ENCODE data around the gene OR5K1.

The OR5K1 gene

DNA sequence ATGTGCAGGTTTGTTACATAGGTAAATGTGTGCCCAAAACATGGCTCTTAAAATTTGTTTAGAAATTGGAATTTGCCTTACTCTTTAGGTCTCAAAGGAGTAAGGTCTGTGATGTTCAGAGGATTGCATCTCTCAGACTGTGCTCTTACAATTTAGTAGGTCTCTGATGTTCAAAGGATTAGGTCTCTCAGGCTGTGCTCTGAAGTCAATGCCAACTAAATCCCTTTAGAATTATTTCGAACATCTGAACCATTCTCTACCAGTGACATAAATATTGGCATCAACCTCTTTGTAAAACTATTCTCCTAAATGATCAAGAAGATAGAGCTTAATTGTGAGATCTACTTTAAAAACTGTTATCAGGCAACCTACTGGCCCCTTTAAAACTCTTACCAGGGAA lies at the start of gene OR5K1:
TSS of gene OR5K1 (plus strand) at position 301 of the 400 bp plus-strand sequence. CDS start 6,376 bp downstream, outside the sequence.
- DNase-seq (ENCODE audit: low spot score): no peak

DNA sequence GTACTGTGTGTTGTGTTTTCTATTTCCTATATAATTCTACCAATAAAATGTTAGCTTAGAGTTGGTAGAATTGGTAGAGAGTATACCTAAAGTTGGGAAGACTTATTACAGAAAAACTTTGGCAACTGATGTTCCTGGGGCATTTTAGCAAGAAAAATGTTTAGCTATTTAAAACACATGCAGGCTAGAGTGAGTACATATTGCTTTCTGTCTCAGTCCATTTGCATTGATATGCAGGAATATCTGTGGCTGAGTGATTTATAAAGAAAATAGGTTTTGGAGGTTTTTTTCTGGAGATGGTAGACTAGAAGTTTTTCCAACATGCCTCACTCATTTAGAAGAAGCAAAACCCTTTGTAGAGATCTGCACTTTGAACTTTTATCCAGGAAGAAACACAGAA lies 30.4 kb upstream of the OR5K1 start:
- DNase-seq (ENCODE audit: low spot score): no peak

DNA sequence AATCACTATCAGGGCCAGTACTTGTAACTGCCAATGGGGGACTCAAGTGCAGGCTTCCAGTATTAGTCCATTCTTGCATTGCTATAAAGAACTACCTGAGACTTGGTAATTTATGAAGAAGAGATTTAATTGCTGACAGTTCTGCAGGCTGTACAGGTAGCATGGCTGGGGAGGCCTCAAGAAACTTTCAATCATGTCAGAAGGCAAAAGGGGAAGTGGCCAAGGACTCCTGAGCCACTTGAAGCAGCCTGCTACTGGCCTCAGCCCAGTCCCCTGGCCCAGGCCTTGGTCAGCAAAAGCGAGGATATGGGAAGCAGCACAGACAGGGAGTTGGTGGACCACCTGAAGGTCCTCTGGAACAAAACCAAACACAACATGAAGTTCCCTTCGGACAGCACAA lies 29.2 kb upstream of the OR5K1 start:
- DNase-seq (ENCODE audit: low spot score): no peak

DNA sequence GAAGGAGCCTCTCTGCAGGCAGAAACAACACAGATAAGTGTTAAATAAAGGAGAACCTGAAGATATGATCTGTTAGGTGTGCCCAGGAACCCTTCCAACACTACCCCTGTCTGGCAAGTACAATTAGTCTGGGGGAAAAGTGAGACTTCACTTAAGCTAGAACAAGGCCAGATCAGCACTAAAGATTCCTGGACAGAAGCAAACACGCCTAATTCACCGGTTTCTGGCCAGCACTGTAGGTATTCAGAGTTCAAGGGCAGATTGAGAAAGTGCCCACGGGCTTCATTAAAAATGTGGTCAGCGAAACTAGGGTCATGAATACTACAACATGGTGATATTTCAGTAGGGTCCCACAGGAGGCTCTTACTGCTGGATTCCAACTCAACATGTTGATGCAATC lies 28.6 kb upstream of the OR5K1 start:
- DNase-seq (ENCODE audit: low spot score): no peak

DNA sequence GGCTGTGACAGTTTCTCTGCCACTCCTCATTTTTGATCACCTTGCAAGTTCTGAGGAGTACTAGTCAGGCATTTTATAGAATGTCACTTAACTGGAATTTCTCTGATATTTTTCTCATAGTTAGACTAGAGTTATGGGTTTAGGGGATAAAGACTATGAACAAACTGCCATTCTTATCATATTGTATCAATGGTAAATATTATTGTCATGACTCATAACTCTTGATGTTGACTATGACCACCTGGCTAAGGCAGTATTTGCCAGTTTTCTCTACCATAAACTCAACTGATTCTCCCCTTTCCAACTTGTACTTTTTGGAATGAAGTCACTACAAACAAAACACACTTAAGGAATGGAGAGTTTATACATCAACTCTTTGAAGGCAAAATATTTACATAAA lies 22.7 kb upstream of the OR5K1 start:
- no peak for DNase-seq (ENCODE audit: low spot score)

DNA sequence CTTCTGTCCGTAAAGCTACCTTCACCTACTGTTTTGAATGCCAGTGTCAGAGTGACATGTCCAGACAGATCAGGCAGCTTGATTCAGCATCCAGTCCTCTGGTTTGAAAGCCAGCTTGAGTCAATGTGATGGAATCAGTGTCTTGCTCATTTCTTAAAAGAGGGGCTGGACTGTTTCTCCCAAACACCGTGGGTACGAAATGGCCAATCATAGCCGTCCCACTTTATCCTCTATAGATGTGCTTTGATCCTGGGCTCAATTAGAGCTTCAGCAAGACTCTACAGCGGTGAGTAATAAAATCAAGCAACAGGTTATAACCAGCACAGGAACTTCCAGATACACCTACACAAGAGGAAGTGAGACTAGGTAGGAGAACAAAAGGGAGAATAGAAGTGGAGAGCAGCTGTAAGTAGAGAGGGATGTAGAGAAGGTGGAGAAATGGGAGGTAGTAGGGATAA lies 17.0 kb upstream of the OR5K1 start:
- DNase-seq (ENCODE audit: low spot score): no peak

DNA sequence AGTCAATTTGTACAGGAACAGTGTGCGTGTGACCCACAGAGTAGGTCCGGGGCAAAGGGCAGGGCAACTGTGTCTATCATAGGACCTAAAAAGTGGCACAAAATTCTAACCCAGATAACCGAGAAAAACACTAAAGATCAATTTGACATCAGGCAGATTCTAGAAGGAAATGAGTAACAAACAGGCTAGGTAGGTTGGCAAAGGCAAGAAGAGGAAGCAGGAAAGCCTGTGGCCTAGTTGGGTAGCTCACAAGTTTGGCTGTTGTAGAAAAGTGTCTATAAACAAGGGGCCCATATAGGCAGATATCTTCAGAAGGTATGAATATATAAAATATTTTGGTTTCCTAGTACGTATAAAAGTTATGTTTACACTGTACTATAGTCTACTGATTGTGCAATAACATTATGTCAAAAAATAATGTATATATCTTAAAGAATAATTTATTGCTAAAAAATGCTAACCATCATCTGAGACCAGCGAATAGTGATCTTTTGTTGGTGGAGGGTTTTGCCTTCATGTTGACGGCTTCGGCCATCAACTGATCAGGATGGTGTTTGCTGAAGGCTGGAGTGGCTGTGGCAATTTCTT lies 13.3 kb upstream of the OR5K1 start:
- DNase-seq (ENCODE audit: low spot score): no peak

DNA sequence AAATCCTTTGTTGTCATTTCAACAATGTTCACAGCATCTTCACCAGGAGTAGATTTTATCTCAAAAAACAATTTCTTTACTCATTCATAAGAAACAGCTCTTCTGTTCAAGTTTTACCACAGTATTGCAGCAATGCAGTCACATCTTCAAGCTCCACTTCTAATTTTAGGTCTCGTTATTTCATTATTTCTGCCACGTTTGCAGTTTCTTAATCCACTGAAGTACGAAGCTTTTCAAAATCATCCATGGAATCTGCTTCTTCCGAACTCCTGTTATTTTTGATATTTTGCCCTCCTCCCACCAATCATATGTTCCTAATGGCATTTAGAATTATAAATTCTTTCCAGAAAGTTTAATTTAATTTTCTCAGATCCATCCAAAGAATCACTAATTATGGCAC lies 12.6 kb upstream of the OR5K1 start:
- DNase-seq (ENCODE audit: low spot score): no peak

DNA sequence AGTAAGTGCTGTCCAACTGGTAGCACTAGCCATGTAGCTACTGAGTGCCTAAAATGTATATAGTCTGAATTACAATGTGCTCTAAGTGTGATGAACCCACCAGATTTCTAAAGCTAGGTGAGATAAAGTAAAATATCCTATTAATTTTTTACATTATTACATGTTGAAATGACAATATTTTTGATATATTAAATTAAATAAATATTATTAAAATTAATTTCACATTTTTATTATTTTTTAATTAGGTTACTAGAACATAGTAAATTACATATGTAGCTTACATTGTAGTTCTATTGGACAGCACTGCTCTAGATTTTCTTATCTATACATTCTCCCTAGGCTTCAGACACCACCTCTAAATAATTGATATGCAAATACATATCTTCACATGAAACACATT lies 9.2 kb upstream of the OR5K1 start:
- no peak for DNase-seq (ENCODE audit: low spot score)

DNA sequence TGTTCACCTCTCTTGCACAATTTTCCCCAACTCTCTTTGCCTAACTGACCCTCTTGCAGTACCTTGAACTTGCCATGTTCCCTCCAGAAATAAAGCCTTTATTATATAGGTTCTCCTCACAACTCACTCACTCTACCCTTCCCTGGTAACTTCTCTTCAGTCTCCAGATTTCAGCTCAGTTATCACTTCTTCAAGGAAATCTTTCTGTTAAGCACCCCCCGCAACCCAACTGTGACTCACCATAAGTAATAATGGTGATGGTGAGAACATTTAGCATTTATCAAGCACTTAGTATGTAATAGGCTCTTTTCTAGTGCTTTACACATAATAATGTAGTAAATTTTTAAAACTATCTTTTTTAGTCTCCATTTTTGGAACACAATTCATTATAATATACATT lies 8.1 kb upstream of the OR5K1 start:
- no peak for DNase-seq (ENCODE audit: low spot score)

DNA sequence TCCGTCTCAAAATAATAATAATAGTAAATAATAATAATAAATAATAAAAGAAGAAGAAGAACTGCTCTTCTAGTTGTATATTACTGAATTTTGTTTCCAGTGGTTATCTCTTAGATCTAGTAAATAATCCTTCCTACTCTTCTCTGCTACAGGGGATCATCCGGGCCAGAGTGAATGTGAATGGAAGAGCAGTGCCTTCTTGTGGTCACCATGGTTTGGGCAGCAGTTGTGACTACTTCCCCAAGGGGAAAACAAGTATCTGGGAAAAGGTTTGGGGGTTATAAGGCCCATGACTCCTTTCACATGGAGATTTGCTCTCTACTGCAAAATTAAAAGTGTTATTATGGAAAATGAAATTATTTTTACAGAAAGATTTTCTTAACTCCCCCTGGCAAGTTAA lies 5.5 kb upstream of the OR5K1 start:
- no peak for DNase-seq (ENCODE audit: low spot score)

DNA sequence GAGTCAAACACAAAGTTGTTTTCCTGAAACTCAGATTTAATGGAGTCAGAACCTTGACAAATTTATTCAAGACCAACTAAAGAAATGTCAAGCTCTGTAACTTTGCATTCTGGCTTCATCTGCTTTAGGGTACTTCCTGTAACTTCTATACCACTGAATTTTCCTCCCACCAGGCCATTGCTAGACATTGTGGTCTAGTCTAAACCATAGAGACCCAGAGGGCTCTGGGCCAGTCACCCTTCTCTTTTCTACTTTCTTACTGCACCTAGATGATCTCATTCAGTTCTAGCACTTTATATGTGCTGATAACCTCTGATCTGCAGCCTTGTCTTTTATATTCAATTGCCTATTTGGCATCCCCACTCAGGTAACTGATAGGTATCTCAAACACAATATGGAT lies 2.8 kb upstream of the OR5K1 start:
- no peak for DNase-seq (ENCODE audit: low spot score)

DNA sequence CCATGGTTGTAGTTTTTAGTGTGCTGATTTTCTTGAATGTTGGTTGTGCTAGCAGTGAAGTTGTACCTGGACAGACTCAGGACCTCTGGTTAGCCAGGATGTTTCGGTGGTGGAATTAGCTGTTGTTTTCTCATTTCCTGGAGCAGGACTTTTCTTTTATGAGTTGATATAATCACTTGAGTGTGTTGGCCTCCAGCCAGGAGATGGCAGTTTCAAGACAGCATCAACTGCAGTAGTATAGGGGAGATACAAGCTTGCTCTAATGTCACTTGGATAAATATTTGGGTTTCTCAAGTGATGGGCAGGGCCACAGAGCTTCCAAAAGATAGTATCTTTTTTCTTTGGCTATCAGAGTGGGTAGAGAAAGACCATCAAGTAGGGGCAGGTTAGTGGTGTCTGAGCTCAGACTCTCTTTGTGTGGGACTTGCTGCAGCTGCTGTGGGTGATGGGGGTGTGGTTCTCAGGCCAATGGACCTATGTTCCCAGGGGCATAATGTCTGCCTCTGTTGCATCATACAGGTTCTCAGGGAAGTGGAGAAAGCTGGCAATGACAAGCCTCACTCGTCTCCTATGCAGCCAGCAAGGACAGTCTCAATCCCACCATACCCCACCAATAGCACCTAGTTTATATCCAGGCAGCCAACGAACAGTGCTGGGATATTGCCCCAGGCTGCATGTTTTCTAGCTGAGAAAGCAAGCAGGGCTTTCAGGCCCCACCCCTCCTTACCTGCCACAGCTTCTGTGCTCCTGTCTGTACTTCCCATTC lies 19.9 kb downstream of the OR5K1 start:
- DNase-seq (ENCODE audit: low spot score): no peak

DNA sequence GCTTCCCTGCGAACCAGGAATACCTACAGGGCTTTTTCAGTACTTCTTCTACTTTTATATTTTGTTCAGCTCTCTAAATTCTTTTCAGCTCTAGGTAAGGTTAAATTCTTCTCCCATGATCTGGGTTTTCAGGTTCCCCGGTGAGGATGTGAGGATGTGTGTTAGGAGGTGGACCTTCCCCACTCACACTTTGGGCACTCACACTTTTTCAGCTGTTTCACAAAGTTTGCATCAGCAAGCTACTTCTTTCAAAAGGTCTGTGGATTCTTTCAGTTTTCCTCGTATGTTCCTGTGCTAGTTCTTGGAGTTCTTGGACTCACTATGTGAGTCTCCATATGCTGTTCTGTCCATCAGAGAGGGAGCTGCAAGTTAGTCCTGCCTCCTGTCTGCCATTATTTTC lies 20.6 kb downstream of the OR5K1 start:
- no peak for DNase-seq (ENCODE audit: low spot score)

DNA sequence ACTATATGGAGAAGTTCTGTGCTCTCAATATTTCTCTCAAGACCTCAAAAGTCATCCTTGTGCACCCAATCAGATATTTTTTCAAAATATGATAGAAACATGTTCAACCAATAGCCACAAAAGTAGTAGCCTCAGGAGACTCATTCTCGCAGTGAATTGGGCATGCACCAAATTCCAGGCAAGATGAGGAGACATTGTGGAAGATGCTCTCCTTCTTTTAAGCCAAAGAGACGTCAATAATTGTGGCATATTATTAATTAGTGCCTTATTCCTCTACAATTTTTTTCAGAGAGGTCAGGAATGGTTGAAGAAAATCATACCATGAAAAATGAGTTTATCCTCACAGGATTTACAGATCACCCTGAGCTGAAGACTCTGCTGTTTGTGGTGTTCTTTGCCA lies 34.4 kb downstream of the OR5K1 start, which contains the start of gene OR5K2:
TSS of gene OR5K2 (plus strand) at position 301 of the 400 bp plus-strand sequence. CDS start at position 301, 0 bp downstream.
- no peak for DNase-seq (ENCODE audit: low spot score)

DNA sequence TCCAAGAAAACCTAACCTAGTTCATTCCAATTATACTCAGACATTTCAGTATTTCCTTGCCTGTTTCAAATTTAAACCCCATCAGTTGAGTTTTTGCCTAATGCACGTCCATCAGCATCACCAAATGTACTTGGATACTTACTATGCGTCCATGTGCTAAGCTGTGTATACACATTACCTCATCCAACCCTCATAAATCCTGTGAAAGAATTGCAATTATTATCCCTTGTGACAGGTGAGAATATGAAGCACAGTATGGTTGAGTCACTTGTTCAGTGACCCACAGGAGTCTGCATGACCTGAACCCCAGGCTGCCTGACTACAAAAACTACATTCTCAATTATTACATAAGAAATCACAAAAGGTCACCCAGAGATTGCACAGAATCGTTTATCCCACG lies 37.0 kb downstream of the OR5K1 start:
- no peak for DNase-seq (ENCODE audit: low spot score)

DNA sequence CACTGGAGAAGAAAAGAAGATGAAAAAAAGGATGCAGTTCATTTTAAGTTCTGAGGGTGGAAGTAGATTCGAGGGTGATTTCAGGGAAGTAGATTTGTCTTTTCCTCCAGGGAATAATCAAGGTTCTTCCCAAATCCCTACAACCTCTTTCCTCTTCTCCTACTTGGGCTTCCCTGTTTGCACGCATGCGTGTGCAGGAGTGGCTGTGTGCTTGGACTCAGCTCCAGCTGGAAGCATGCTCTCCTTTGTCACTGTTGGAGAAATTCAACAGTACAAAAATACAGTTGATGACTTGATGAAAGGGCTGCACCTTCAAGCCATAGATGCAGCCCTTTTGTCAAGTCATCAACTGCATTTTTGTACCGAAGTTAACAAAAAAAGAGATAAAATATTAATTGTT lies 38.3 kb downstream of the OR5K1 start:
- DNase-seq (ENCODE audit: low spot score): no peak

DNA sequence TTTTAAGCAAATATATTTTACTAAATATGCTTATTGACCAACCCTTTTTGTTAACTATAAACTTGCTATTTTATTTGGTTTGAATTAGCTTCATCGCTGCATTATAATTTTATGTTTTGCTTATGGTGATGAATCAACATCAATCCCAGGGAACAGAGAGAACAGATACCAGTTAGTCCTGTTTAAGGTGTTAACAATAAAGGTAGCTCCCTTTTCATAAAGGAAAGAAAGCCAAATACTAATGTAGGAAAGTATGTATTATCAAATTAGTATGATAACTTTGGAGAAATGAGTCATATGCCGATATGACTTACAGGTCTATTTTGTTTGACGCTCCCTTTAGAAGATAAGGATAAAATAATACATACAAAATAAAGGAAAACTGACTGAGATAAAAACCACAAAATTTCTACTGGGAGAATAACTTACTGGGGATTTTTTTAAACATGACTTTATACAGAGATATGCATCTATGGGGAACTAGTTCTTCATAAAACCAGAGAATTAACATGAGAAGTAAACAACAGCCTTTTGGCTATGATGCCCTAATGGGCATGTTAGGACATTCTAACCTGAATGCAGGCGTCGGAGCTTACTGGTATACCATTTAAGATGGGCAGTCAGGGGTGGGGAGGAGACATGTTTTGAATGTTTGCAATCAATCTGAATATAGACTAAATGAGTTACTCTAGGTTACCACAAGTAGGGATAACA lies 39.0 kb downstream of the OR5K1 start:
- DNase-seq (ENCODE audit: low spot score): no peak

DNA sequence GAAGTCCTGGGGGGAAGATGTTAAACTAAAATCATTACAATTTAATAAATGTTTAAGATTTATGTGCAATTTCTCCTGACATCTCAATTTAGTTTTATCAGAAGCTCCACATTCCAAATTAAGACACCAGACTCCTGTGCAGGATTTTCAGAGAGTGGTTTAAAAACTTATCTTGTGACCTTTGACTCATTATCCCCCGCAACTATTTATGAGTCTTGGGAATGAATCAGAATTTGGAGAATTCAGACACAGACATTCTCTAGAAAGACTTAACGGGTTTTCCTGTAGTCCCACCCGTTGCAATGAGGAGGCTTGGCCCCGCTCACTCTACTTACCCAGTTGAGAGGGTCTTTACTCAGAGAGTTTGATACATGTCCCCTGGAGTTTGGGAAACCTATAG lies 41.5 kb downstream of the OR5K1 start:
- DNase-seq (ENCODE audit: low spot score): no peak

DNA sequence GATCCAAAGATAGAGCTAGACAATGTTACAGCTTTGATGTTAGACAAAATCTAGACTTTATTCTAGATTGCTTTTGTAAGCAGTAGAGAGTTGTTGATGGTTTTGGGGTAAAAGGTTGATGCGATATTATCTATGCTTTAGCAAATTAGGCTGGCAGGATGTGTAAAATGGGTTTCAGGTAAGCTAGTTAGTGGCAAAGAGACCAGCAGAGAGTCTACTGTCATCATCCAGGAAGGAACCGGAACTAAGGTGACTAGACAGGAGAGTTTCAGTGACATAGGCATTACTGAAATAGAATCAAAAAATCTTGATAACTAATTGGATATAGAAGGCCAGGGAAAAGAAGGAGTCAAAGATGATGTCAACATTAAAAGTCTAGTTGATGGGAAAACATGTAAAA lies 45.6 kb downstream of the OR5K1 start:
- DNase-seq (ENCODE audit: low spot score): no peak

DNA sequence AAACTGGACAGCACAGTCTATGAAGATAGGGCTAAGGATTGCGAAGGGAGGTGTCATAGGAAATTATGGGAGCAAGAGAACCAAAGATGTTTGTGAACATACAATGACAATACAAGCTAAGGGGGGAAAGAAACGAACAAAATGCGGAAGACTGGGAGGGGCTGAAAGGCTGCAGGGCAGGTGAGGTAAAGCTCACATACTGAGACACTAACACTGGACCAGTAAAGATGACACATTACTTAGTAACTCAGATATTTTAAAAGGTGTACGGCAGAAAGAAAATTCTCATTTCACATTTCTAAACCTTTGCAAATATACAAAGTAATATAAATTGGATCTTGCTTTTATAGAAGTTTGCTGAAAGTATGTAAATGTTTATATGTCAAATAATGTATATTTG lies 49.6 kb downstream of the OR5K1 start:
- no peak for DNase-seq (ENCODE audit: low spot score)

DNA sequence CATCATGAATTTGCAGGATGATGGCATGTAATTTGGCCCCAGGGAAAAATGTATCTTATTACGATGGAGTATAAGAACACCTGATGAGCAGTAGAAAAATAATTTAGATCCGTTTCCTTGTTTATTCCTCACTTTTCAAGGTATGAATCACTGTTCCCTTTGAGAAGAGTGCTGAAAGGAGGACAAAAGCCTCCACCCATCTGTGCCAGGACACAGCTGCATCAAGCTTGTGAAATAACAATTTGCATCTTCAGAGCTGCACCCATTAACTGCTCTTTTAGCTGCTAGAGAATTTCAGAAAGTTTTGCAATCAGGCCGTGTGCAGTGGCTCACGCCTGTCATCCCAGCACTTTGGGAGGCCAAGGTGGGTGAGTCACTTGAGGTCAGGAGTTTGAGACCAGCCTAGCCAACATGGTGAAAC lies 50.1 kb downstream of the OR5K1 start:
- DNase-seq (ENCODE audit: low spot score): no peak

DNA sequence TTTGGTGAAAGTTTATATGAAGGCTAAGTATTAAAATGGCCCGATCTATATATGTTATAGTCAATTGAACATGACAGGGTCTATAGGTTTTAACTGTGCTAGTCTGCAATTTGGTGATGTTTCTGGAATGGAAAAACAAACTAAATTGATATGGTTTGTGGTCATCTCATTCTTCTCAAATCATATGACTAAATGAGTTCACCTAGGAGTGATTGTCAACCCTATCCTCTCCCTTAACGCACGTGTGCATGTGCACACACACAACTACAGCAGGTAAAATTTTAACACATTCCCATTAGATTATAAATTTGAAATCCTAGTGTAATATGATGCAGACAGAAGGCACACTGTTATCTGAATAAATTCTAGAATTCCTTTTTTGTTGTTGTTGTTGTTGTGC lies 50.7 kb downstream of the OR5K1 start:
- no peak for DNase-seq (ENCODE audit: low spot score)
